Activated T-cell treated with anti-CD3 and anti-CD28 coated beads, Interleukin-2, amount 50 U/mL, for 48 hours (primary cell): ENCODE measurements around the gene CST7.

Experiments used
- DNase-seq, 2 experiments: peaks; one replicate each; pipeline ENCODE4 v3.0.0-alpha.2; 2020

The CST7 gene

DNA sequence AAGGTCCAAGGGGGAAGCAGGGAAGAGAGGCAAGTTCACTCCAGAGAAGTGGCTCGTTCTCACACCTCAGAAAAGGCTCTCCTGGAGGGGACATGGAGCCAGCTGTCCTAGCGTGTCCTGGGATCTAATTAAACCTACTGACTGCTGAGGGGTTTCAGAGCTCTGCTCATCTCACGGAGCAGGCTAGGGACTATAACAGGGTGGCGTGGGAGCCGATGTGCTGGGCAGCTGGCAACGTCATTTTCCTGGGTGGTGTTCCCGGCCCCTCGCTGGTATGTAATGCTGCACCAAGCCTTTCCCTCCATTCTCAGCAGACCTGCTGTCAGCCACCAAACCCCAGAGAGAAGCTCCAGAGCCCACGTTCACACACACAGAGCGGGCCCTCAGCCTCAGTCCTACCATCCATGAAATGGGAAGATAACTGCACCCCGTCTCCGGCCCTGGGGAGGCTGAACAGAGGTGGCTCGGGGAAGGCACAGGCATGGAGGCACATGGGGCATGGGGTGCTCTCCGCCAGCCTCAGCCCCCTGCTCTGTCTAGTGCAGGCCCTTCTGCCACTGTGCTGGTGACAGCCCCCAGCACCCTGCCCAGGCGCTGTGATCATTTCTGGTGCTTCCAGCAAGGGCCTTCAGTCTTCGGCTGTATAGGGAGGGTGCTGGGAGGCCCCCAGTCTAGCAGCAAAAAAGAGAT, 1.9 kb downstream of the CST7 start:
- DNase-seq = peak in 1 of 2 experiments; percentile 22

DNA sequence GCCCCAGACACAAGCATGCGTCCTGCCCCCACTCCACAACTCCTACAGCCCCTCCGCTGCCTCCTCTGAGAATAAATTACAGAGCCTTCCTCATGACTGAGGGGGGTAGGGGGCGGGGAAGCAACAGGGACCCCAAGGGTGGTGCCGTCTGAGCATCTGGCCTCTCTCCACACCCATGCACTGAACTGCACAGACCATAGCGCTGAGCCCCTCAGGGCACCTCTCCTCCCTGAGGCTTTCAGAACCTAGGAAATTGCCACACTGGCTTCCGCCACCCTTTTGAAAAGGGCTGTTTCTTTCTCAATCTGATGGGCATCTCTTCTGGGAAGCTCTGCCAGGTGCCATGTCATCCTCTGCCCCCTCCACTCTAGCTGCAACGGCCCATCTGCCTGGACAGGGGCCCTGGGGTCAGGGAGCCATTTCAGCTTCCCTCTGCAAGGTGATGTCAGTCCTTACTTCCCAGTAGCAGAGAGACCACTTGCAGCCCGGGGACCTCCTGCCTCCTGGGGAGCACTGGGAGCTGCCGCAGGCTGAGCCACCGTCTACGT, 2.5 kb downstream of the CST7 start:
- DNase-seq = peak; percentile 16 to 19

GRCh38 chr20:24952376-24953208, 3.5 kb downstream of the CST7 start:
- peak; percentile 18 for DNase-seq

- peak; percentile 11 to 17 for DNase-seq
Observed at GRCh38 chr20:24953209-24953575, 4.1 kb downstream of the CST7 start.

- peak in 1 of 2 experiments; percentile 22 for DNase-seq
Observed at GRCh38 chr20:24953621-24954133, 4.6 kb downstream of the CST7 start.

DNA sequence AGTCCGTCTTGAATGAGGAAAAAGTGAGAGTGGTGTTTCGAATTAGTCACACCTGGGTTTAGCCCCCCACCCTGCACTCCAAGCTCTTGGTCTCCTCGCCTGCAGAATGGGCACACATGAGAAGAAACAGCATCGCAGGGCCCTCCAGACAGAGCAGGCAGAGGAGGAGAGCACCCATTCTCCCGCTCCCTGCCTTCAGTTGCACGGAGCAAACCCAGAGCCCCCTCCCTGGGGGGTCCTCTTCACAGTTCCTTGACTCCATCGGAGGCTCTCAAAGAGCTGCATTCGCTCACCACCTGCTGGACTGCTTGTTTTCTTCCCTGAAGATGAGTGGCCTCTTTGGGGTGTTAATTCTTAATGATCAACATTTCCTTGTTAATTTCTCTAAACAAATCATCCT, 5.1 kb downstream of the CST7 start:
- no peak for DNase-seq

- DNase-seq = no peak
Observed at GRCh38 chr20:24954566-24954965, 5.5 kb downstream of the CST7 start.

DNA sequence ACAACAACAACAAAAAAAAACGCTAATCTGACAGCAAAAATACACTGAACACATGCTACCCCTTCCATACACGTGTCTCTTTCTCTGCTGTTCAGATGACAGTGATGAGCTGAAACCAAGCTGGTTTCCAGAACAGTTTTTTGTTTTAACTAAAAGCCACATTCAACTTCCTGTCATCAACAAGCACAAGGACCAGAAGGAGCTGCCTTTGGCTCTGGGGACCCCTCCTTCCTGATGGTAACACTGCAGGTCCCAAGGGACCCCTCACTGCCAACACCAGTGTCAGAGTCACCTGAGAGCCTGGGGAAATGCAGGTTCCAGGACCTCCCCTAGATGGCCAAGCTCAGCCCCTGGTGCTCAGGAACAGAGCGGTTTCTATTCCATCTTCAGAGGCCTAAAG, 6.0 kb downstream of the CST7 start:
- peak; percentile 29 to 38 for DNase-seq

DNA sequence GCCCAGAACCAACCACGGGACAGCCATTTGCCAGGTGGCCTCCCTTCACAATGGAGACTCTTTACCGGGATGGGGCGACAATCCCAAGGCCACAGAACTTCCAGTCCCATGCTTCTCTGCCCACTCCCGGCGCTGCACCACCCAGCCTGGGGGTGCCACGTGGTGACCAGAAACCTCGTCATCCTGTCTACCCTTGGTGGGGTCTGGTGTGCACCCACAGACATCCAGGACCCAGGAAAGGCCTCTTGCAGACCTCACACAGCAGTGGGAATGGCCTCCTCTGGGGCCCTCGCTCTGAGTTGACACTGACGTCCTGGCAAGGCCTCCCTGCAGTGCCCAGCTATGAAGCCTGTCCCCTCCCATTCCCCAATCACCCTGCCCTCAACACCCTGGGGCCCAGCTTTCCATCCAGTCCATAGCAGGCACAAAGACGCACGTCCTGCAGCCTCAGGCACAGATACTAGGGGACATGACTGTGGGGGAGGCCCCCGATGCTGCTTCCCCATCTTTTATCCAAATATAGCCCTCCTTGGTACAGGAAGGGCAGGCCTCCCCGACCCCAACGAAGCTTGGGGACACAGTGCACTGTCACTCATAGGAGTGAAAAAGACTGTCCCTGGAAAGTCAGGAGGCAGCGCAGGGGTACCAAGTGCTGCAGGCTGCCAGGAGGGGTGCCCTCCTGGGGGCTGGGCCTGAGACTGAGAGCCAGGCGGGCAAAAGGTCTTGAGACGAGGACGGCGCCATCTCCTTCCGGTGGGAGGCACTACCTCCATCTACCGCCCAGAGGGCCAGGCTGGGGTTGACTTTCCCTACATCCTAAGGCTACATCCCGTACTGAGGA, 7.2 kb downstream of the CST7 start:
- peak in 1 of 2 experiments; percentile 14 for DNase-seq

GRCh38 chr20:24957326-24958016, 8.4 kb downstream of the CST7 start:
- peak; percentile 15 to 17 for DNase-seq

- DNase-seq = peak; percentile 12 to 13
Observed at GRCh38 chr20:24958506-24959385, 9.7 kb downstream of the CST7 start.

DNA sequence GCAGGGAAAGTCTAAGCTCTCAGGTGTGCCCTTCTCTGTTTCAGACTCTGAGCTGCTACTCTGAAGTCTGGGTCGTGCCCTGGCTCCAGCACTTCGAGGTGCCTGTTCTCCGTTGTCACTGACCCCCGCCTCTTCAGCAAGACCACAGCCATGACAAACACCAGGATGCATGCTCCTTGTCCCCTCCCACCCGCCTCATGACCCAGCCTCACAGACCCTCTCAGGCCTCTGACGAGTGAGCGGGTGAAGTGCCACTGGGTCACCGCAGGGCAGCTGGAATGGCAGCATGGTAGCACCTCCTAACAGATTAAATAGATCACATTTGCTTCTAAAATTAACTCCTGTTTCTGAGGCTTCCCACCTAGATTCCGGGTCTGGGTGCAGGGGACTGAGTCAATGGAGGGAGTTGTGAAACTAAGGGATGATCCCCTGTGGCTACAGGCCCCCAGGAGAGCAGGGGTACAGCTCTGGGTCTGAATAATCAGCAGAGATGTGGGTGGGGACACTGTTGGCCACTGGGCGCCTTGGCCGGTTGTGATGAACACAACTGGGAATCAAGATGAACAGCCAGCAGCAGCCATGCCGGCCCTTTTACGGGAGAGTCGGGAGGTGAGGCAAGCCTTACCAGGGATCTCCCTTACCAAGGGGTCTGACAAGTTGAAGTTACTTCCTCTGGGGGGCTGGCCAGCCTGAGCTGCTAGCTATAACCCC, 10.7 kb downstream of the CST7 start:
- peak in 1 of 2 experiments; percentile 15 for DNase-seq

GRCh38 chr20:24960302-24960801, 11.3 kb downstream of the CST7 start:
- no peak for DNase-seq

DNA sequence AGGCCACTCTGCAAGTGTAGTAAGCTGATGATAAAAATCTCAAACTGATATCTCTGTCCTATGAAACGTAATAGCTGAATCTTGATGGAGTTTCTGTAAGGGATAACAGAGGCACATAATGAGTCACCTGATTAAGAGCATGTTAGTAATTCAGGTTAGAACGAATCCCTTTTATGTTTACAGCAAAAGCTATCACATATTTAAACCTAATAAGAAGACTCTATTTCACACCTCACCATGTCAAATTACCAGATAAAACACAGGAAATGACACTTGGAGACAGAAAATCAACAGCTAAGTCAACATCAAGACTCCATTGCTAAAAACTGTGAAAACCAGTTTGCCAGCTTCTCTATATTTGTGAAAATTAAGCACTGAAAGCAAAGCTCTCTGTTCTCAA, 11.8 kb downstream of the CST7 start:
- no peak for DNase-seq

DNA sequence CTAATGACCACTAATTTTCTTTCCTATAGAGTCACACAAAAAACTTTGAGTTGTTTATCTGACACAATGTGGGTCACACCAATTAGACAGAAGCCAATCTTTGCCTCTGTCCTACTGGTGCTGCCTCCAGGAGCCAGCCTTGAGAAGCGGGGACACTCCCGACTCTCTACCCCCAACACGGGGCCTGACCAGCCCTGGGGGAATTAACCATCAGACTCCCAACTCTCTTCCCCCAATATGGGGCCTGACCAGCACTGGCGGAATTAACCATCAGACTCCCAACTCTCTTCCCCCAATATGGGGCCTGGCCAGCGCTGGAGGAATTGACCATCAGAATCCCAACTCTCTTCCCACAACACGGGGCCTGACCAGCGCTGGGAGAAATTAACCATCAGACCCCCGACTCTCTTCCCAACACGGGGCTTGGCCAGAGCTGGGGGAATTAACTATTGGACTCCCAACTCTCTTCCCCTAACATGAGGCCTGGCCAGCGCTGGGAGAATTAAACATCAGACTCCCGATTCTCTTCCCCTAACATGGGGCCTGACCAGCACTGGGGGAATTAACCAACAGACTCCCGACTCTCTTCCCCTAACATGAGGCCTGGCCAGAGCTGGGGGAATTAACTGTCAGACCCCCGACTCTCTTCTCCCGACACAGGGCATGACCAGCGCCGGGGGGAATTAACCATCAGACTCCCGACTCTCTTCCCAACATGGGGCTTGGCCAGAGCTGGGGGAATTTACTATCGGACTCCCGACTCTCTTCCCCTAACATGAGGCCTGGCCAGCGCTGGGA, 12.5 kb downstream of the CST7 start:
- no peak for DNase-seq

- no peak for DNase-seq
Observed at GRCh38 chr20:24962182-24962492, 13.1 kb downstream of the CST7 start.

DNA sequence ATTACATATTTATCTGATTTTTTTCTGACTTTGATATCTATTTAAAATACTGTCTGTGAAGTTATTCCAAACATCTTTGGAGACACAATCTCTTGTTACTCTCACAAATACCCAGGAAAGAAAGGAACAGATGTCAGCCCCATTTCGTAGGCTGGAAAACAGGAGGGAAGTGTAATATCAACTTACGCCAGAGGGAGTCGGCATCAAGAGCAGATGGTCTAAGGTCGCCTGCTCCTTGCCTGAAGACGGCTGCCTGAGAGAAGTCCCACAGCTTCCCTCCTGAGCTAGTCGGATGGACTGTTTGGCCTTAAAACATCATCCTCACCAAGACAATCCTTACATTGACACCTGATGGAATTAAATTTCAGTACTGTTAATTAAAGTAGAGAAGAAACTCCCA, 13.4 kb downstream of the CST7 start:
- no peak for DNase-seq

GRCh38 chr20:24963672-24964505, 14.8 kb downstream of the CST7 start:
- no peak for DNase-seq

- no peak for DNase-seq
Observed at GRCh38 chr20:24964506-24964840, 15.4 kb downstream of the CST7 start.
